ENCODE measurements around the gene UGT2B11. TPM values are rescaled to one million over a fixed set of nuclear protein-coding genes. Genes with fewer than 3 reads are reported as not detected.
"Not testable (repeated sequence)": the region's sequence is repeated elsewhere in the genome, so short reads cannot be mapped to it uniquely, and the experiment has no call there.

Gene UGT2B11
- total and polyA plus RNA-seq, 2 experiments from 2014 or later: 3.2 to 17.1 TPM

GRCh38 chr4:69210911-69211310 lies 3.6 kb downstream of the UGT2B11 start:
- no peaks in the 10 kb centered on the region for H3K27me3 ChIP-seq
- no peak overlapping the region for H3K4me3 ChIP-seq
- H3K4me2 ChIP-seq: no peak overlapping the region
- H2AFZ ChIP-seq: no peak overlapping the region
- no peaks in the 10 kb centered on the region for H3K9me3 ChIP-seq (ENCODE audit: low read depth)
- no peaks in the 10 kb centered on the region for H3K36me3 ChIP-seq (replicated peaks; ENCODE audit: insufficient read depth, low read depth)
- DNase-seq (ENCODE audit: low spot score): no peak
- H4K20me1 ChIP-seq (ENCODE audit: insufficient read depth, poor library complexity, severe bottlenecking): no peaks in the 10 kb centered on the region
- TF ChIP-seq CTCF (IDR thresholded peaks at IDR 0.05; ENCODE audit: poor library complexity): no peak
- TF ChIP-seq EZH2phosphoT487 (IDR thresholded peaks at IDR 0.05; ENCODE audit: low read depth, severe bottlenecking, unreplicated experiment): no peak
- TF ChIP-seq EZH2 (IDR thresholded peaks at IDR 0.05; ENCODE audit: borderline replicate concordance): no peak
- no peaks in the 10 kb centered on the region for H3K79me2 ChIP-seq
- no peak overlapping the region for H3K27ac ChIP-seq
- WGBS (ENCODE audit: low lambda C conversion rate, missing lambda C conversion rate): 91% methylated on average over 1 of the region's 1 CpG
- no peaks in the 10 kb centered on the region for H3K4me1 ChIP-seq (ENCODE audit: insufficient read depth)
- H3K9me2 ChIP-seq (replicated peaks; ENCODE audit: insufficient read depth): no peaks in the 10 kb centered on the region

- not testable (repeated sequence) for H3K9me2 ChIP-seq (replicated peaks; ENCODE audit: insufficient read depth)
Measured at GRCh38 chr4:69198506-69198905, 16.0 kb downstream of the UGT2B11 start.

GRCh38 chr4:69196209-69196965 lies 18.2 kb downstream of the UGT2B11 start:
- no peaks in the 10 kb centered on the region for H3K9me2 ChIP-seq (replicated peaks; ENCODE audit: insufficient read depth)
- no peak overlapping the region for H3K4me3 ChIP-seq
- no peak overlapping the region for H3K4me2 ChIP-seq
- TF ChIP-seq EZH2 (IDR thresholded peaks at IDR 0.05; ENCODE audit: borderline replicate concordance): no peak
- TF ChIP-seq EZH2phosphoT487 (IDR thresholded peaks at IDR 0.05; ENCODE audit: low read depth, severe bottlenecking, unreplicated experiment): no peak
- no peak for TF ChIP-seq CTCF (IDR thresholded peaks at IDR 0.05; ENCODE audit: poor library complexity)
- H3K27ac ChIP-seq: no peak overlapping the region
- H3K36me3 ChIP-seq (replicated peaks; ENCODE audit: insufficient read depth, low read depth): no peaks in the 10 kb centered on the region
- 95% methylated on average over 3 of the region's 3 CpGs for WGBS (ENCODE audit: low lambda C conversion rate, missing lambda C conversion rate)
- DNase-seq (ENCODE audit: low spot score): no peak
- no peak overlapping the region for H2AFZ ChIP-seq
- H4K20me1 ChIP-seq (ENCODE audit: insufficient read depth, poor library complexity, severe bottlenecking): no peaks in the 10 kb centered on the region
- no peaks in the 10 kb centered on the region for H3K27me3 ChIP-seq
- H3K9me3 ChIP-seq (ENCODE audit: low read depth): no peaks in the 10 kb centered on the region
- H3K4me1 ChIP-seq (ENCODE audit: insufficient read depth): no peaks in the 10 kb centered on the region
- no peaks in the 10 kb centered on the region for H3K79me2 ChIP-seq

More at GRCh38 chr4:69198506-69198905, 16.0 kb downstream of the UGT2B11 start:
- H3K79me2 ChIP-seq; H3K9me3 ChIP-seq (ENCODE audit: low read depth); H3K4me1 ChIP-seq (ENCODE audit: insufficient read depth); H3K36me3 ChIP-seq (replicated peaks; ENCODE audit: insufficient read depth, low read depth); H3K27me3 ChIP-seq; H4K20me1 ChIP-seq (ENCODE audit: insufficient read depth, poor library complexity, severe bottlenecking); DNase-seq (ENCODE audit: low spot score); H2AFZ ChIP-seq; H3K4me2 ChIP-seq; H3K4me3 ChIP-seq; H3K27ac ChIP-seq: not testable (repeated sequence)
- 70% methylated on average over 4 of the region's 4 CpGs for WGBS (ENCODE audit: low lambda C conversion rate, missing lambda C conversion rate)

- no peaks in the 10 kb centered on the region for H3K4me1 ChIP-seq (ENCODE audit: insufficient read depth)
Measured at GRCh38 chr4:69194166-69194565, 20.4 kb downstream of the UGT2B11 start.

GRCh38 chr4:69191905-69192304 lies 22.6 kb downstream of the UGT2B11 start:
- H3K4me2 ChIP-seq; H3K4me3 ChIP-seq; H3K79me2 ChIP-seq; H3K9me3 ChIP-seq (ENCODE audit: low read depth); H2AFZ ChIP-seq; H3K9me2 ChIP-seq (replicated peaks; ENCODE audit: insufficient read depth); H3K36me3 ChIP-seq (replicated peaks; ENCODE audit: insufficient read depth, low read depth); H3K4me1 ChIP-seq (ENCODE audit: insufficient read depth); H3K27ac ChIP-seq; DNase-seq (ENCODE audit: low spot score); H3K27me3 ChIP-seq; H4K20me1 ChIP-seq (ENCODE audit: insufficient read depth, poor library complexity, severe bottlenecking): not testable (repeated sequence)
- 74% methylated on average over 3 of the region's 3 CpGs for WGBS (ENCODE audit: low lambda C conversion rate, missing lambda C conversion rate)

More at GRCh38 chr4:69194166-69194565, 20.4 kb downstream of the UGT2B11 start:
- Histone ChIP-seq H3K9me3 (ENCODE audit: low read depth) (no peaks in the 10 kb centered on the region), H3K27ac (no peak overlapping the region), H3K4me3 (no peak overlapping the region), H3K27me3 (no peaks in the 10 kb centered on the region), H3K4me2 (no peak overlapping the region), H3K79me2 (no peaks in the 10 kb centered on the region), H3K9me2 (replicated peaks; ENCODE audit: insufficient read depth) (no peaks in the 10 kb centered on the region), H3K36me3 (replicated peaks; ENCODE audit: insufficient read depth, low read depth) (no peaks in the 10 kb centered on the region), H4K20me1 (ENCODE audit: insufficient read depth, poor library complexity, severe bottlenecking) (no peaks in the 10 kb centered on the region), H2AFZ (no peak overlapping the region)
- no peak for TF ChIP-seq CTCF (IDR thresholded peaks at IDR 0.05; ENCODE audit: poor library complexity)
- no peak for TF ChIP-seq EZH2phosphoT487 (IDR thresholded peaks at IDR 0.05; ENCODE audit: low read depth, severe bottlenecking, unreplicated experiment)
- no peak for TF ChIP-seq EZH2 (IDR thresholded peaks at IDR 0.05; ENCODE audit: borderline replicate concordance)
- DNase-seq (ENCODE audit: low spot score): no peak
- WGBS (ENCODE audit: low lambda C conversion rate, missing lambda C conversion rate): 96% methylated on average over 3 of the region's 3 CpGs

GRCh38 chr4:69190621-69191020 lies 23.9 kb downstream of the UGT2B11 start:
- not testable (repeated sequence) for H2AFZ ChIP-seq; DNase-seq (ENCODE audit: low spot score); H4K20me1 ChIP-seq (ENCODE audit: insufficient read depth, poor library complexity, severe bottlenecking); H3K36me3 ChIP-seq (replicated peaks; ENCODE audit: insufficient read depth, low read depth); H3K79me2 ChIP-seq; H3K27ac ChIP-seq; H3K4me3 ChIP-seq; H3K9me3 ChIP-seq (ENCODE audit: low read depth); H3K27me3 ChIP-seq; H3K4me1 ChIP-seq (ENCODE audit: insufficient read depth); H3K9me2 ChIP-seq (replicated peaks; ENCODE audit: insufficient read depth); H3K4me2 ChIP-seq
- WGBS (ENCODE audit: low lambda C conversion rate, missing lambda C conversion rate): 87% methylated on average over 1 of the region's 1 CpG
